SH-SY5Y (cell line): ENCODE results near the gene PELI3.

Source experiments
- GATA2 ChIP-seq: IDR thresholded peaks from 2 replicates; pipeline ENCODE4 v1.6.1; 2011; ENCODE audit warnings: mild to moderate bottlenecking, low read depth, low read length
- GATA3 ChIP-seq: IDR thresholded peaks from 2 replicates; pipeline ENCODE4 v1.6.1; 2011; ENCODE audit warnings: low read depth, mild to moderate bottlenecking, low read length, moderate library complexity

DNA sequence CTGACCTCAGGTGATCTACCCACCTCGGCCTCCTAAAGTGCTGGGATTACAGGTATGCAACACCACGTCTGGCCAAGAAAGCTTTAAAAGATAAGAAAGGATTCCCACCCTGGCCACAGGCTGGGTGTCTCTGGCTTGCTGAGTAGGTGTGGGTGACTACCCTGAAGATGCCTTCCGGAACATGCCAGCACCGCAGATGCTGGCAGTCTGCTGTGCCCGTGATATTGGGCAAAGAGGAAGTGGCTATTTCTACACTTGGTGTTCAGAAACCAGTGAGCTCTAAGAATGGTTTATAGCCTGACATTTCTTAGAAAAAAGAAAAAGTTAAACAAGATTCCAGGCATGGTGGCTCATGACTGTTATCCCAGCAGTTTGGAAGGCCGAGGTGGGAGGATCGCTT is 34.1 kb upstream of the PELI3 start:
- TF ChIP-seq GATA2 (no peak), GATA3 (no peak)
